HUES6 (cell line): ENCODE data around the gene CLMP.
"Not testable (repeated sequence)": the region's sequence is repeated elsewhere in the genome, so short reads cannot be mapped to it uniquely, and the experiment has no call there.

Experiments used
- H3K27ac ChIP-seq: 2 replicates; pipeline ENCODE4 v1.7.0; 2013; ENCODE audit warnings: low read depth, mild to moderate bottlenecking, low read length, inconsistent platforms
- H3K27me3 ChIP-seq: 2 replicates; pipeline ENCODE4 v1.6.1; 2013; ENCODE audit warnings: low read length; ENCODE audit not compliant: control insufficient read depth, insufficient read depth
- H3K36me3 ChIP-seq: 2 replicates; pipeline ENCODE4 v1.6.1; 2013; ENCODE audit warnings: low read length; ENCODE audit not compliant: control insufficient read depth, insufficient read depth
- H3K4me1 ChIP-seq: 2 replicates; pipeline ENCODE4 v1.6.1; 2013; ENCODE audit warnings: low read length; ENCODE audit not compliant: control insufficient read depth, insufficient read depth
- H3K4me3 ChIP-seq: 2 replicates; pipeline ENCODE4 v1.5.1; 2013; ENCODE audit warnings: low read depth, low read length
- H3K9ac ChIP-seq: one replicate; pipeline ENCODE4 v1.6.1; 2013; ENCODE audit warnings: mild to moderate bottlenecking, low read length
- H3K9me3 ChIP-seq: 2 replicates; pipeline ENCODE4 v1.6.1; 2013; ENCODE audit warnings: low read depth, low read length; ENCODE audit not compliant: control insufficient read depth, insufficient read depth

CLMP gene

GRCh38 chr11:123132034-123132766 is 62.8 kb downstream of the CLMP start:
- H3K27ac ChIP-seq, H3K9me3 ChIP-seq, H3K4me1 ChIP-seq, H3K9ac ChIP-seq, H3K4me3 ChIP-seq, H3K27me3 ChIP-seq, H3K36me3 ChIP-seq: not testable (repeated sequence)

GRCh38 chr11:123129920-123130319 is 65.1 kb downstream of the CLMP start:
- H3K9ac ChIP-seq = no peak overlapping the region
- H3K27me3 ChIP-seq = no peaks in the 10 kb centered on the region
- H3K4me1 ChIP-seq = no peaks in the 10 kb centered on the region
- H3K36me3 ChIP-seq = no peaks in the 10 kb centered on the region
- no peak overlapping the region; the same call in 1 of the 2 replicates for H3K27ac ChIP-seq
- no peak overlapping the region for H3K4me3 ChIP-seq
- no peaks in the 10 kb centered on the region for H3K9me3 ChIP-seq

- H3K9me3 ChIP-seq = no peaks in the 10 kb centered on the region
- no peak overlapping the region for H3K27ac ChIP-seq
- H3K4me3 ChIP-seq = no peak overlapping the region
- H3K27me3 ChIP-seq = no peaks in the 10 kb centered on the region
- H3K4me1 ChIP-seq = peaks cover 3% of the 10 kb centered on the region; the same call in 1 of the 2 replicates
- H3K36me3 ChIP-seq = no peaks in the 10 kb centered on the region
- no peak overlapping the region for H3K9ac ChIP-seq
Observed at GRCh38 chr11:123125169-123125568, 69.9 kb downstream of the CLMP start.

- Histone ChIP-seq H3K27me3 (no peaks in the 10 kb centered on the region), H3K36me3 (no peaks in the 10 kb centered on the region), H3K9me3 (no peaks in the 10 kb centered on the region), H3K4me1 (peaks cover 3% of the 10 kb centered on the region; the same call in 1 of the 2 replicates), H3K27ac (no peak overlapping the region), H3K4me3 (no peak overlapping the region), H3K9ac (no peak overlapping the region)
Observed at GRCh38 chr11:123122852-123123251, 72.2 kb downstream of the CLMP start.

GRCh38 chr11:123122341-123122740 is 72.7 kb downstream of the CLMP start:
- Histone ChIP-seq H3K4me1 (peaks cover 3% of the 10 kb centered on the region; the same call in 1 of the 2 replicates), H3K4me3 (no peak overlapping the region), H3K9ac (no peak overlapping the region), H3K9me3 (no peaks in the 10 kb centered on the region), H3K27ac (no peak overlapping the region), H3K27me3 (no peaks in the 10 kb centered on the region), H3K36me3 (no peaks in the 10 kb centered on the region)

GRCh38 chr11:123116486-123116885 is 78.6 kb downstream of the CLMP start:
- no peaks in the 10 kb centered on the region; the same call in 1 of the 2 replicates for H3K36me3 ChIP-seq
- no peaks in the 10 kb centered on the region for H3K27me3 ChIP-seq
- H3K9me3 ChIP-seq = peaks cover 9% of the 10 kb centered on the region

GRCh38 chr11:123111465-123111864 is 83.6 kb downstream of the CLMP start:
- H3K27me3 ChIP-seq = no peaks in the 10 kb centered on the region
- no peak overlapping the region for H3K4me3 ChIP-seq
- no peaks in the 10 kb centered on the region for H3K4me1 ChIP-seq
- no peak overlapping the region for H3K27ac ChIP-seq
- H3K36me3 ChIP-seq = no peaks in the 10 kb centered on the region; the same call in 1 of the 2 replicates
- no peak overlapping the region for H3K9ac ChIP-seq
- H3K9me3 ChIP-seq = peaks cover 9% of the 10 kb centered on the region

More at GRCh38 chr11:123116486-123116885, 78.6 kb downstream of the CLMP start:
- no peak overlapping the region for H3K27ac ChIP-seq
- H3K4me3 ChIP-seq = no peak overlapping the region
- H3K4me1 ChIP-seq = no peaks in the 10 kb centered on the region
- H3K9ac ChIP-seq = no peak overlapping the region

- H3K9ac ChIP-seq = no peak overlapping the region
- no peaks in the 10 kb centered on the region for H3K36me3 ChIP-seq
- H3K9me3 ChIP-seq = 0 out of 2 replicates have a peak, but pooled peaks cover 1% of the 10 kb centered on the region
- H3K4me1 ChIP-seq = no peaks in the 10 kb centered on the region
- no peak overlapping the region for H3K4me3 ChIP-seq
- no peak overlapping the region for H3K27ac ChIP-seq
- H3K27me3 ChIP-seq = no peaks in the 10 kb centered on the region
Observed at GRCh38 chr11:123110397-123110796, 84.7 kb downstream of the CLMP start.

GRCh38 chr11:123107945-123108495 is 87.0 kb downstream of the CLMP start:
- Histone ChIP-seq H3K36me3 (no peaks in the 10 kb centered on the region), H3K9ac (no peak overlapping the region), H3K27ac (no peak overlapping the region), H3K9me3 (no peaks in the 10 kb centered on the region), H3K27me3 (no peaks in the 10 kb centered on the region), H3K4me1 (no peaks in the 10 kb centered on the region), H3K4me3 (no peak overlapping the region)

- Histone ChIP-seq H3K27me3 (no peaks in the 10 kb centered on the region), H3K9me3 (no peaks in the 10 kb centered on the region), H3K27ac (no peak overlapping the region), H3K4me1 (no peaks in the 10 kb centered on the region), H3K36me3 (no peaks in the 10 kb centered on the region), H3K4me3 (no peak overlapping the region), H3K9ac (no peak overlapping the region)
Observed at GRCh38 chr11:123104697-123105096, 90.4 kb downstream of the CLMP start.

- no peaks in the 10 kb centered on the region for H3K4me1 ChIP-seq
- H3K27me3 ChIP-seq = no peaks in the 10 kb centered on the region
- H3K9me3 ChIP-seq = no peaks in the 10 kb centered on the region
- no peak overlapping the region for H3K9ac ChIP-seq
- no peaks in the 10 kb centered on the region for H3K36me3 ChIP-seq
- no peak overlapping the region for H3K4me3 ChIP-seq
- H3K27ac ChIP-seq = no peak overlapping the region
Observed at GRCh38 chr11:123103326-123103980, 91.6 kb downstream of the CLMP start.
